RWPE2 (cell line): ENCODE data around the gene RAP1GAP.

Source experiments
- ATAC-seq: fragments of 200-7000 bp; cut with Tn5 transposase; 3 replicates; pipeline ENCODE4 v1.9.1; 2021; ENCODE audit warnings: low read depth
- DNase-seq: peaks from one replicate; pipeline ENCODE4 v3.0.0-alpha.2; 2020; ENCODE audit warnings: low spot score
- H3K27ac ChIP-seq: fragments of 450-650 bp; 2 replicates; pipeline ENCODE4 v1.5.1; 2017; ENCODE audit warnings: mild to moderate bottlenecking; ENCODE audit not compliant: poor library complexity, severe bottlenecking
- H3K27me3 ChIP-seq: fragments of 250-450 bp; sonication (Bioruptor Pico); 2 replicates; pipeline ENCODE4 v1.5.1; 2021; ENCODE audit warnings: mild to moderate bottlenecking, moderate library complexity; ENCODE audit not compliant: insufficient read depth, poor library complexity, severe bottlenecking
- H3K36me3 ChIP-seq: fragments of 250-450 bp; sonication (Bioruptor Pico); 2 replicates; pipeline ENCODE4 v1.5.1; 2020; ENCODE audit warnings: low read depth, mild to moderate bottlenecking, moderate library complexity
- H3K4me1 ChIP-seq: fragments of 250-450 bp; sonication (Bioruptor Pico); 2 replicates; pipeline ENCODE4 v1.5.1; 2021; ENCODE audit warnings: mild to moderate bottlenecking, moderate library complexity; ENCODE audit not compliant: insufficient read depth, poor library complexity, severe bottlenecking
- H3K4me3 ChIP-seq: fragments of 250-450 bp; sonication (Bioruptor Pico); 2 replicates; pipeline ENCODE4 v1.5.1; 2021; ENCODE audit warnings: mild to moderate bottlenecking, moderate library complexity; ENCODE audit not compliant: severe bottlenecking
- H3K9me3 ChIP-seq: fragments of 250-450 bp; sonication (Bioruptor Pico); 2 replicates; pipeline ENCODE4 v1.5.1; 2021; ENCODE audit warnings: mild to moderate bottlenecking, moderate library complexity; ENCODE audit not compliant: severe bottlenecking
- TF ChIP-seq, protein P1 (sequence below): fragments of 450-650 bp; IDR thresholded peaks from one replicate; pipeline ENCODE4 v1.5.1; 2017; ENCODE audit warnings: mild to moderate bottlenecking, moderate library complexity; ENCODE audit not compliant: poor library complexity, severe bottlenecking

The RAP1GAP gene

GRCh38 chr1:21669258-21670058 lies at the start of gene RAP1GAP:
RAP1GAP (minus strand) TSS chr1:21669357; CDS start chr1:21620032, 49,325 bp downstream.
- no peaks in the 10 kb centered on the region for H3K4me1 ChIP-seq
- DNase-seq: no peak

GRCh38 chr1:21716169-21716568 lies 47.0 kb upstream of the RAP1GAP start:
- ATAC-seq (no peak), DNase-seq (no peak)
- H3K27me3 ChIP-seq: no peaks in the 10 kb centered on the region
- TF ChIP-seq, protein P1, sequence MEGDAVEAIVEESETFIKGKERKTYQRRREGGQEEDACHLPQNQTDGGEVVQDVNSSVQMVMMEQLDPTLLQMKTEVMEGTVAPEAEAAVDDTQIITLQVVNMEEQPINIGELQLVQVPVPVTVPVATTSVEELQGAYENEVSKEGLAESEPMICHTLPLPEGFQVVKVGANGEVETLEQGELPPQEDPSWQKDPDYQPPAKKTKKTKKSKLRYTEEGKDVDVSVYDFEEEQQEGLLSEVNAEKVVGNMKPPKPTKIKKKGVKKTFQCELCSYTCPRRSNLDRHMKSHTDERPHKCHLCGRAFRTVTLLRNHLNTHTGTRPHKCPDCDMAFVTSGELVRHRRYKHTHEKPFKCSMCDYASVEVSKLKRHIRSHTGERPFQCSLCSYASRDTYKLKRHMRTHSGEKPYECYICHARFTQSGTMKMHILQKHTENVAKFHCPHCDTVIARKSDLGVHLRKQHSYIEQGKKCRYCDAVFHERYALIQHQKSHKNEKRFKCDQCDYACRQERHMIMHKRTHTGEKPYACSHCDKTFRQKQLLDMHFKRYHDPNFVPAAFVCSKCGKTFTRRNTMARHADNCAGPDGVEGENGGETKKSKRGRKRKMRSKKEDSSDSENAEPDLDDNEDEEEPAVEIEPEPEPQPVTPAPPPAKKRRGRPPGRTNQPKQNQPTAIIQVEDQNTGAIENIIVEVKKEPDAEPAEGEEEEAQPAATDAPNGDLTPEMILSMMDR: no peak
- no peaks in the 10 kb centered on the region for H3K4me1 ChIP-seq
- H3K4me3 ChIP-seq: no peak overlapping the region
- no peak overlapping the region for H3K27ac ChIP-seq
- no peaks in the 10 kb centered on the region for H3K9me3 ChIP-seq
- H3K36me3 ChIP-seq: peaks cover 85% of the 10 kb centered on the region

More at GRCh38 chr1:21669258-21670058, at the start of gene RAP1GAP:
- peaks cover 17% of the 10 kb centered on the region for H3K27me3 ChIP-seq
- TF ChIP-seq, protein P1: no peak
- no peaks in the 10 kb centered on the region for H3K36me3 ChIP-seq
- no peaks in the 10 kb centered on the region for H3K9me3 ChIP-seq
- no peak within 1 kb of the TSS for H3K4me3 ChIP-seq
- ATAC-seq: peak; percentile 31; the same call in 1 of the 3 replicates
- no peak within 1 kb of the TSS for H3K27ac ChIP-seq

- no peak for DNase-seq
- TF ChIP-seq, protein P1: no peak
- ATAC-seq: no peak
Measured at GRCh38 chr1:21707891-21708290, 38.7 kb upstream of the RAP1GAP start.

GRCh38 chr1:21707086-21707840 lies 38.1 kb upstream of the RAP1GAP start:
- no peak overlapping the region for H3K27ac ChIP-seq
- no peak overlapping the region for H3K4me3 ChIP-seq
- H3K9me3 ChIP-seq: no peaks in the 10 kb centered on the region
- H3K4me1 ChIP-seq: no peaks in the 10 kb centered on the region
- TF ChIP-seq, protein P1: no peak
- peaks cover 85% of the 10 kb centered on the region for H3K36me3 ChIP-seq
- H3K27me3 ChIP-seq: no peaks in the 10 kb centered on the region
- ATAC-seq: no peak
- no peak for DNase-seq

More at GRCh38 chr1:21707891-21708290, 38.7 kb upstream of the RAP1GAP start:
- H3K36me3 ChIP-seq: peaks cover 79% of the 10 kb centered on the region
- no peak overlapping the region for H3K27ac ChIP-seq
- no peaks in the 10 kb centered on the region for H3K9me3 ChIP-seq
- H3K27me3 ChIP-seq: no peaks in the 10 kb centered on the region
- H3K4me3 ChIP-seq: no peak overlapping the region
- no peaks in the 10 kb centered on the region for H3K4me1 ChIP-seq
